Endodermal cell (in vitro differentiated cells): Measurements from ENCODE around the gene P2RY11. TPM values are rescaled to one million over a fixed set of nuclear protein-coding genes. Genes with fewer than 3 reads are reported as not detected.

Experiments used
- DNase-seq: peaks from one replicate; pipeline ENCODE4 v3.0.0-alpha.2; 2017
- H3K27ac ChIP-seq: 2 replicates; pipeline ENCODE4 v1.5.1; 2013; ENCODE audit warnings: mild to moderate bottlenecking, low read depth, low read length, moderate library complexity
- H3K27me3 ChIP-seq: 2 replicates; pipeline ENCODE4 v1.6.1; 2013; ENCODE audit warnings: mild to moderate bottlenecking, low read length, moderate library complexity; ENCODE audit not compliant: insufficient read depth, control insufficient read depth, poor library complexity, severe bottlenecking
- H3K36me3 ChIP-seq: 2 replicates; pipeline ENCODE4 v1.7.0; 2013; ENCODE audit warnings: mild to moderate bottlenecking, low read length, moderate library complexity; ENCODE audit not compliant: control insufficient read depth, insufficient read depth
- H3K4me1 ChIP-seq: one replicate; pipeline ENCODE4 v1.7.0; 2013; ENCODE audit warnings: low read length; ENCODE audit not compliant: control insufficient read depth, insufficient read depth
- H3K4me3 ChIP-seq: 2 replicates; pipeline ENCODE4 v1.5.1; 2013; ENCODE audit warnings: mild to moderate bottlenecking, low read length, moderate library complexity
- H3K9ac ChIP-seq: 2 replicates; pipeline ENCODE4 v1.6.1; 2013; ENCODE audit warnings: mild to moderate bottlenecking, low read length, moderate library complexity; ENCODE audit not compliant: poor library complexity, severe bottlenecking; ENCODE audit errors: extremely low read depth
- H3K9me3 ChIP-seq: 2 replicates; pipeline ENCODE4 v1.6.1; 2013; ENCODE audit warnings: mild to moderate bottlenecking, low read length, moderate library complexity; ENCODE audit not compliant: control insufficient read depth
- H3K27ac Mint-ChIP-seq: 2 replicates; pipeline ENCODE4 v1.8.0; 2020; ENCODE audit warnings: mixed read lengths
- H3K27me3 Mint-ChIP-seq: 2 replicates; pipeline ENCODE4 v1.8.0; 2021; ENCODE audit warnings: mild to moderate bottlenecking, mixed read lengths; ENCODE audit not compliant: insufficient read depth
- H3K36me3 Mint-ChIP-seq: 2 replicates; pipeline ENCODE4 v1.8.0; 2020; ENCODE audit warnings: low read depth, mixed read lengths
- H3K4me1 Mint-ChIP-seq: 2 replicates; pipeline ENCODE4 v1.8.0; 2020; ENCODE audit warnings: mixed read lengths
- H3K4me3 Mint-ChIP-seq: 2 replicates; pipeline ENCODE4 v1.8.0; 2020; ENCODE audit warnings: mild to moderate bottlenecking, moderate library complexity, mixed read lengths
- H3K9me3 Mint-ChIP-seq: 2 replicates; pipeline ENCODE4 v1.8.0; 2020; ENCODE audit warnings: mild to moderate bottlenecking, mixed read lengths
- WGBS, 2 experiments: methylation state at CpG; one replicate each; pipeline versions ENCODE4 v1.1.5 to v1.1.7; 2013; ENCODE audit warnings: missing lambda C conversion rate in 2 of 2, mixed read lengths in 1 of 2; ENCODE audit not compliant: insufficient coverage in 1 of 2, insufficient read length in 1 of 2; 5-methylcytosine and 5-hydroxymethylcytosine counted together
- total RNA-seq, 2 donors: library from RNA; stranded (reverse); fragmentation: NEBNext Ultra II Directional in 1 of 2; extraction: Animal tissue kit (Norgen Biotek cat#: 25700) in 1 of 2; gene quantifications; 2 replicates in 1 of 2; 3 replicates in 1 of 2; pipeline ENCODE4 v1.2.1, GENCODE V29; 2021
- TF ChIP-seq, protein P1 (sequence below): fragments of 200-600 bp; sonication (generic); conservative IDR thresholded peaks from 2 replicates; pipeline ENCODE4 v1.5.0; 2021; ENCODE audit warnings: antibody characterized with exemption, mild to moderate bottlenecking

P2RY11 gene
- total RNA-seq, 2 donors from 2014 or later = 9.0 to 14.8 TPM

DNA sequence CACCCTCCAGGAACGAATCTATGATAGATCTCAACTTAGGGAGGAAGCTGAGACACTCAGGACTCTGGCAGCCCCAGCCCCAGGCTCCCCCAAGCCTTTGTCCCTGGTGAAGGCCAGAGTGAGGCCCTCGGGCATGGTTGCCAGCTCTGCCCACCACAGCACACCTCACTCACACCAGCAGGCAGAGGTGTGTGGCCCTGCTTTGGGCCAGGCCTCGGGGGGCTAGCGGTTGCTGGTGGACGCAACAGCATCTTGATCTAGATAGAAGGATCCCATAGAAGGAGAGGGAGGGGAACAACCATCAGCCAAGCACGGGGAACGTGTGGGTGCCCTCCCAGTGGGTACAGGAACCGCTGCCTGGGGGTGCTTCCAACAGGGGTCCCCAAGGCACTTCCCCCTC lies 46.6 kb downstream of the P2RY11 start:
- Mint-ChIP-seq H3K9me3 (no peaks in the 10 kb centered on the region), H3K27ac (no peak overlapping the region), H3K36me3 (peaks cover 83% of the 10 kb centered on the region), H3K4me1 (no peaks in the 10 kb centered on the region), H3K27me3 (no peaks in the 10 kb centered on the region), H3K4me3 (no peak overlapping the region)
- Histone ChIP-seq H3K4me3 (no peak overlapping the region), H3K36me3 (peaks cover 92% of the 10 kb centered on the region), H3K9me3 (no peaks in the 10 kb centered on the region), H3K4me1 (no peaks in the 10 kb centered on the region), H3K27me3 (no peaks in the 10 kb centered on the region), H3K27ac (no peak overlapping the region), H3K9ac (no peak overlapping the region)
- WGBS, 2 experiments = 92 to 95% methylated on average over 2 to 8 of the region's 8 CpGs
- no peak for DNase-seq
- TF ChIP-seq, protein P1, sequence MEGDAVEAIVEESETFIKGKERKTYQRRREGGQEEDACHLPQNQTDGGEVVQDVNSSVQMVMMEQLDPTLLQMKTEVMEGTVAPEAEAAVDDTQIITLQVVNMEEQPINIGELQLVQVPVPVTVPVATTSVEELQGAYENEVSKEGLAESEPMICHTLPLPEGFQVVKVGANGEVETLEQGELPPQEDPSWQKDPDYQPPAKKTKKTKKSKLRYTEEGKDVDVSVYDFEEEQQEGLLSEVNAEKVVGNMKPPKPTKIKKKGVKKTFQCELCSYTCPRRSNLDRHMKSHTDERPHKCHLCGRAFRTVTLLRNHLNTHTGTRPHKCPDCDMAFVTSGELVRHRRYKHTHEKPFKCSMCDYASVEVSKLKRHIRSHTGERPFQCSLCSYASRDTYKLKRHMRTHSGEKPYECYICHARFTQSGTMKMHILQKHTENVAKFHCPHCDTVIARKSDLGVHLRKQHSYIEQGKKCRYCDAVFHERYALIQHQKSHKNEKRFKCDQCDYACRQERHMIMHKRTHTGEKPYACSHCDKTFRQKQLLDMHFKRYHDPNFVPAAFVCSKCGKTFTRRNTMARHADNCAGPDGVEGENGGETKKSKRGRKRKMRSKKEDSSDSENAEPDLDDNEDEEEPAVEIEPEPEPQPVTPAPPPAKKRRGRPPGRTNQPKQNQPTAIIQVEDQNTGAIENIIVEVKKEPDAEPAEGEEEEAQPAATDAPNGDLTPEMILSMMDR = no peak

DNA sequence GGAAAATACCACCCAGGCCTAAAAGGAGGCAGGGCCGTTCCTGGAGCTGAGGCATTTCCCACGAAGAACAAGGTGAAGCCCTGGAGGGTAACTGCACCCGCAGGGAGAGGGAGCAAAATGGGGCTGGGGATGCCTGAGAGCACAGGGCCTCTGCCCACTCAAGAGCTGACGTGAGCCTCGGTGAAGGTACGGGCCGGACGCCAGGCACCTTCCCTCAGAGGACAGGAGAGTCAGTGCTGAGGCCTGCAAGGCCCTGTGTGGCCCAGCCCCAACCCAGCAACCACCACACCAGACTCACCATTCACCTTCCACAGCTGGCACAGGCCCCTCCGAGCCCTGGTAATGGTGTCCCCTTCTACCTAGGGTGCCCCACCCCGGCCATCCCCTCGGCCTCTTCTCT lies 47.0 kb downstream of the P2RY11 start:
- no peaks in the 10 kb centered on the region for H3K4me1 Mint-ChIP-seq
- no peak overlapping the region for H3K27ac Mint-ChIP-seq
- H3K9me3 ChIP-seq = no peaks in the 10 kb centered on the region
- no peak overlapping the region for H3K27ac ChIP-seq
- peaks cover 85% of the 10 kb centered on the region for H3K36me3 Mint-ChIP-seq
- 96 to 97% methylated on average over 11 of the region's 11 CpGs for WGBS, 2 experiments
- no peak overlapping the region for H3K4me3 Mint-ChIP-seq
- H3K4me1 ChIP-seq = no peaks in the 10 kb centered on the region
- H3K27me3 Mint-ChIP-seq = no peaks in the 10 kb centered on the region
- no peak for DNase-seq
- H3K27me3 ChIP-seq = no peaks in the 10 kb centered on the region
- no peak overlapping the region for H3K4me3 ChIP-seq
- H3K9me3 Mint-ChIP-seq = no peaks in the 10 kb centered on the region
- TF ChIP-seq, protein P1 = no peak
- no peak overlapping the region for H3K9ac ChIP-seq
- H3K36me3 ChIP-seq = peaks cover 95% of the 10 kb centered on the region

DNA sequence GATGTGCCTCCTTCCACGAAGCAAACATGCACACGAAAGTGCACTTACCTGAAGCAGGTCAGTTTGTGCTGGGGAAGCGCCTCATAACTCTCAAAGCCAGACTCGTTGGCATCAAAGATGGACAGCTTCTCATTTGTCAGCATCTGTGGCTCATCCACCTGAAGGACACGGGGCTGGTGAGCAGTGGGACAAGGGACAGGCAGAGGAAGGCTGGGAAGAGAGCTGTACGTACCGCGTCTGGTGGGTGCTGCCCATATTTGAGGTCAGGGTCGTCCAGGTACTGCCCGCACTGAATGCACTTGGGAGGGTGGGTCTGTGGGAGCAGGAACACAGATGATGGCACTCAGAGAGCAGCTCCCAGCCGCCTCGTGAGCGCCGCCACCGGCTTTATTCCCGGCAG lies 48.1 kb downstream of the P2RY11 start:
- no peaks in the 10 kb centered on the region for H3K4me1 Mint-ChIP-seq
- H3K9me3 ChIP-seq = no peaks in the 10 kb centered on the region
- no peak overlapping the region for H3K27ac Mint-ChIP-seq
- H3K36me3 Mint-ChIP-seq = peaks cover 75% of the 10 kb centered on the region
- no peak for DNase-seq
- H3K4me3 Mint-ChIP-seq = no peak overlapping the region
- H3K4me1 ChIP-seq = no peaks in the 10 kb centered on the region
- H3K27me3 Mint-ChIP-seq = no peaks in the 10 kb centered on the region
- no peak overlapping the region for H3K4me3 ChIP-seq
- no peaks in the 10 kb centered on the region for H3K9me3 Mint-ChIP-seq
- H3K27ac ChIP-seq = no peak overlapping the region
- no peak overlapping the region for H3K9ac ChIP-seq
- H3K27me3 ChIP-seq = no peaks in the 10 kb centered on the region
- WGBS, 2 experiments = 95 to 97% methylated on average over 12 to 16 of the region's 16 CpGs
- TF ChIP-seq, protein P1 = no peak
- peaks cover 91% of the 10 kb centered on the region for H3K36me3 ChIP-seq
